HepG2 (cell line): Measurements from ENCODE around the gene CAMSAP3. TPM values are rescaled to one million over a fixed set of nuclear protein-coding genes. Genes with fewer than 3 reads are reported as not detected.
A peak's percentile ranks its signal among the peaks of the same experiment; 100 is the strongest.

Source experiments
- ATAC-seq: fragments of 200-7000 bp; cut with Tn5 transposase; 3 replicates; pipeline ENCODE4 v1.9.1; 2020; ENCODE audit warnings: mild to moderate bottlenecking, moderate library complexity
- BruUV-seq: library from RNA; stranded (reverse); fragments of 400-500 nt; replicated peaks from 2 replicates; lab custom pipeline; 2021; lab: Mats Ljungman, UMichigan
- CTCF ChIA-PET: fragments of 300-600 bp; formaldehyde crosslinking; extraction: SDS; loops from one replicate; lab custom pipeline; 2021; ENCODE audit warnings: low total read pairs, inconsistent platforms, low intra/inter-chr PET ratio; lab: Yijun Ruan, JAX
- POLR2A ChIA-PET: fragments of 350-600 bp; sonication (Branson Sonifier 250); formaldehyde crosslinking; loops from one replicate; lab custom pipeline; 2020; ENCODE audit warnings: antibody characterized with exemption, inconsistent platforms; lab: Yijun Ruan, JAX
- DNase-seq: peaks from one replicate; pipeline ENCODE4 v3.0.0-alpha.2; 2015; ENCODE audit warnings: low spot score
- FAIRE-seq: peaks from 3 replicates; lab custom pipeline; 2011; peaks lifted over from hg19 to GRCh38; lab: Jason Lieb, UNC
- H2AFZ ChIP-seq: one replicate; pipeline ENCODE4 v1.6.1; 2011; ENCODE audit warnings: low read length, inconsistent platforms
- H3K27ac ChIP-seq: fragments of 300-600 bp; 3 replicates; pipeline ENCODE4 v1.8.0; 2011; ENCODE audit warnings: mixed run types, mild to moderate bottlenecking, mixed read lengths, low read length, inconsistent platforms; ENCODE audit not compliant: insufficient read depth; ENCODE audit errors: extremely low read length
- H3K27me3 ChIP-seq, 2 experiments: fragments of 200-600 bp in 1 of 2; 2 replicates in 1 of 2; 3 replicates in 1 of 2; pipeline versions ENCODE4 v1.6.0 to v1.8.0; 2011; ENCODE audit warnings: low read length in 2 of 2, mild to moderate bottlenecking in 2 of 2, moderate library complexity in 2 of 2, inconsistent platforms in 1 of 2; ENCODE audit not compliant: insufficient read depth in 2 of 2, control insufficient read depth in 1 of 2
- H3K36me3 ChIP-seq, 2 experiments: fragments of 200-600 bp in 1 of 2; replicated peaks in 1 of 2; 2 replicates in 1 of 2; 3 replicates in 1 of 2; pipeline versions ENCODE4 v1.5.1 to v1.8.0; 2011; ENCODE audit warnings: low read length in 2 of 2, inconsistent platforms in 1 of 2; ENCODE audit not compliant: insufficient read depth in 2 of 2, control insufficient read depth in 1 of 2
- H3K4me1 ChIP-seq: 2 replicates; pipeline ENCODE4 v1.5.1; 2012; ENCODE audit warnings: low read length, inconsistent platforms; ENCODE audit not compliant: insufficient read depth
- H3K4me2 ChIP-seq: 2 replicates; pipeline ENCODE4 v1.6.0; 2011; ENCODE audit warnings: low read depth, low read length, inconsistent platforms
- H3K4me3 ChIP-seq, 3 experiments: fragments of 200-600 bp in 1 of 3; sonication (generic), shearing (Covaris generic) in 1 of 3; replicated peaks in 1 of 3; 2 replicates each; pipeline ENCODE4 v1.5.1; 2011 to 2016; ENCODE audit warnings: low read length in 3 of 3, inconsistent platforms in 2 of 3, low read depth in 2 of 3, mild to moderate bottlenecking in 2 of 3, control low read depth in 1 of 3, mixed read lengths in 1 of 3; ENCODE audit not compliant: insufficient read depth in 1 of 3
- H3K79me2 ChIP-seq: one replicate; pipeline ENCODE4 v1.6.1; 2011; ENCODE audit warnings: low read length, inconsistent platforms; ENCODE audit not compliant: insufficient read depth
- H3K9ac ChIP-seq: 2 replicates; pipeline ENCODE4 v1.6.0; 2011; ENCODE audit warnings: mild to moderate bottlenecking, low read depth, low read length, inconsistent platforms; ENCODE audit not compliant: insufficient read depth
- H3K9me3 ChIP-seq: 2 replicates; pipeline ENCODE4 v1.5.1; 2012; ENCODE audit warnings: mild to moderate bottlenecking, low read length
- H4K20me1 ChIP-seq: 2 replicates; pipeline ENCODE4 v1.6.0; 2011; ENCODE audit warnings: inconsistent platforms, mild to moderate bottlenecking, low read length, moderate library complexity; ENCODE audit not compliant: insufficient read depth
- AGO2 ChIP-seq: fragments of 200-400 bp; formaldehyde crosslinking; optimal IDR thresholded peaks from 2 replicates; pipeline ENCODE3; 2017; ENCODE audit warnings: mild to moderate bottlenecking, low read depth, low read length, moderate library complexity
- HNF4G ChIP-seq, 2 experiments: sonication (generic) in 1 of 2; formaldehyde crosslinking in 1 of 2; IDR thresholded peaks; 2 replicates each; pipeline versions ENCODE4 v1.4.0 to v1.6.1; 2011 to 2020; ENCODE audit warnings: borderline replicate concordance in 2 of 2, low read depth in 2 of 2, mild to moderate bottlenecking in 2 of 2, low read length in 1 of 2, missing genetic modification reagents in 1 of 2, moderate library complexity in 1 of 2
- RBFOX2 ChIP-seq: fragments of 200-400 bp; formaldehyde crosslinking; IDR thresholded peaks from 2 replicates; pipeline ENCODE4 v1.6.1; 2017; ENCODE audit warnings: low read depth, mild to moderate bottlenecking, low read length
- RBM39 ChIP-seq: fragments of 200-400 bp; formaldehyde crosslinking; IDR thresholded peaks from one replicate; pipeline ENCODE4 v1.6.1; 2018; ENCODE audit warnings: antibody characterized with exemption, mild to moderate bottlenecking, low read depth, low read length; ENCODE audit not compliant: poor library complexity, severe bottlenecking
- ZC3H13 ChIP-seq: sonication (generic); formaldehyde crosslinking; IDR thresholded peaks from 2 replicates; pipeline ENCODE4 v1.8.1; 2023; ENCODE audit warnings: mild to moderate bottlenecking, missing genetic modification reagents, moderate library complexity
- WGBS: methylation state at CpG from one replicate; pipeline ENCODE4 v1.1.6; 2017; ENCODE audit warnings: low lambda C conversion rate; 5-methylcytosine and 5-hydroxymethylcytosine counted together
- in situ Hi-C: cut with HindIII; loops from 2 replicates; pipeline ENCODE4 v1.10.0; 2017; ENCODE audit warnings: low pct_unique_long_range_greater_than_20kb; ENCODE audit not compliant: extremely low pct_ligation_motif_present
- intact Hi-C: fragments of 100-400 bp; cut with micrococcal nuclease; formaldehyde crosslinking; loops from one replicate; pipeline ENCODE4 v1.10.0; 2022; ENCODE audit not compliant: unreplicated experiment
- polyA plus RNA-seq, 8 experiments: library from polyadenylated mRNA; depleted of rRNA in 3 of 8; stranded (reverse) in 7 of 8; unstranded in 1 of 8; fragments of >200 nt; fragmentation: Illumina TruSeq in 4 of 8; extraction: Trizol in 4 of 8; gene quantifications; 2 replicates each; pipeline versions ENCODE4 v1.2.1 to v1.2.3, GENCODE V29; 2011 to 2016; ENCODE audit warnings: low read depth in 4 of 8, missing spikeins in 1 of 8, mixed read lengths in 1 of 8; ENCODE audit not compliant: insufficient read depth in 1 of 8
- total RNA-seq, 5 experiments: library from RNA; depleted of rRNA; stranded (reverse); fragments of >200 nt; fragmentation: Illumina TruSeq; extraction: Trizol; gene quantifications; 2 replicates each; pipeline ENCODE4 v1.2.3, GENCODE V29; 2016; ENCODE audit warnings: low read depth in 1 of 5

The CAMSAP3 gene
- total and polyA plus RNA-seq, 2 of the 13 experiments (the other 11 are each of a cell fraction or from before 2014, with no cell fraction given), result 10.8 to 11.8 TPM

DNA sequence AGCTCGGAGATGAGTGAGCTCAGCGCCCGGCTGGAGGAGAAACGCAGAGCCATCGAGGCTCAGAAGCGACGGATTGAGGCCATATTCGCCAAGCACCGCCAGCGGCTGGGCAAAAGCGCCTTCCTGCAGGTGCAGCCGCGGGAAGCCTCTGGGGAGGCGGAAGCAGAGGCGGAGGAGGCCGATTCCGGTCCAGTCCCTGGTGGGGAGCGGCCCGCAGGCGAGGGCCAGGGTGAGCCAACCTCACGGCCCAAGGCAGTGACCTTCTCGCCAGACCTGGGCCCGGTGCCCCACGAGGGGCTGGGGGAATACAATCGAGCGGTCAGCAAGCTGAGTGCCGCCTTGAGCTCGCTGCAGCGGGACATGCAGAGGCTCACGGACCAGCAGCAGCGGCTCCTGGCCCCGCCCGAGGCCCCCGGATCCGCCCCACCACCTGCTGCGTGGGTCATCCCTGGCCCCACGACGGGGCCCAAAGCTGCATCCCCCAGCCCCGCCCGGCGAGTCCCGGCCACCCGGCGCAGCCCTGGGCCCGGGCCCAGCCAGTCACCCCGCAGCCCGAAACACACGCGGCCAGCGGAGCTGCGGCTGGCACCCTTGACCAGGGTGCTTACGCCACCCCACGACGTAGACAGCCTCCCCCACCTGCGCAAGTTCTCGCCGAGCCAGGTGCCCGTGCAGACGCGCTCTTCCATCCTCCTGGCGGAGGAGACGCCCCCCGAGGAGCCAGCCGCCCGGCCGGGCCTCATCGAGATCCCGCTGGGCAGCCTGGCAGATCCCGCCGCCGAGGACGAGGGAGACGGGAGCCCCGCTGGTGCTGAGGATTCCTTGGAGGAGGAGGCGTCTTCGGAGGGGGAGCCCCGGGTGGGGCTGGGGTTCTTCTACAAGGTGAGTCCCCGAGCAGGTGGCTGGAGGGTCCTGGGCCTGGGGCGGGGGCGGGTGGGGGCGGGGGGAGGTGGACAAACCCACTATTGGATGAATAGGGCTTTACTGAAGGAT, 16.9 kb downstream of the CAMSAP3 start:
- Histone ChIP-seq H3K9ac (no peak overlapping the region), H3K4me2 (no peak overlapping the region), H2AFZ (no peak overlapping the region), H3K27me3 (no peaks in the 10 kb centered on the region), H3K4me3 (no peak overlapping the region), H3K27ac (no peak overlapping the region), H3K36me3 (peaks cover 36 to 51% of the 10 kb centered on the region in 2 experiments)
- TSS peak; percentile 34 for BruUV-seq
- 97% methylated on average over 51 of the region's 81 CpGs for WGBS
- DNase-seq, result no peak
- POLR2A ChIA-PET, result no interaction called here
- intact Hi-C loops (no loop called here), in situ Hi-C loops (no loop called here)
- CTCF ChIA-PET, result no interaction called here
- TF ChIP-seq AGO2, result peak; percentile 85
- peak; percentile 25 for TF ChIP-seq RBFOX2
- TF ChIP-seq HNF4G (IDR thresholded peaks at IDR 0.05; ENCODE audit: borderline replicate concordance, low read depth, low read length), result no peak
- TF ChIP-seq HNF4G (CRISPR knock-in tag; IDR thresholded peaks at IDR 0.05; ENCODE audit: borderline replicate concordance, low read depth), result no peak
- 0 out of 2 replicates have a peak, but pooled peaks have one; percentile 48 for TF ChIP-seq ZC3H13 (CRISPR knock-in tag)
- no peak for TF ChIP-seq RBM39
- TF ChIP-seq, all 625 proteins: peak for 3
- Histone ChIP-seq H4K20me1 (no peaks in the 10 kb centered on the region), H3K79me2 (no peaks in the 10 kb centered on the region), H3K9me3 (no peaks in the 10 kb centered on the region), H3K4me1 (no peaks in the 10 kb centered on the region)
- no peak for ATAC-seq
- no peak for FAIRE-seq
